Activated CD4-positive, alpha-beta T cell treated with anti-CD3 and anti-CD28 coated beads, Interleukin-2, amount 50 U/mL, for 1 hour (primary cell): Measurements from ENCODE around the gene SEPHS2.
A peak's percentile ranks its signal among the peaks of the same experiment; 100 is the strongest.
"Not testable (repeated sequence)": the region's sequence is repeated elsewhere in the genome, so short reads cannot be mapped to it uniquely, and the experiment has no call there.

Experiments used
- DNase-seq: peaks from one replicate; pipeline ENCODE4 v3.0.0-alpha.2; 2020

The SEPHS2 gene

GRCh38 chr16:30397056-30397455 lies 48.6 kb downstream of the SEPHS2 start:
- DNase-seq = no peak

GRCh38 chr16:30396627-30397026 lies 49.0 kb downstream of the SEPHS2 start:
- not testable (repeated sequence) for DNase-seq

GRCh38 chr16:30395992-30396585 lies 49.6 kb downstream of the SEPHS2 start:
- no peak for DNase-seq

- DNase-seq = peak; percentile 37
Observed at GRCh38 chr16:30395155-30395991, 50.3 kb downstream of the SEPHS2 start, which contains the start of gene ZNF48. Gene ZNF48 (plus strand): TSS chr16:30395420. CDS start chr16:30395795, 375 bp downstream.

- no peak for DNase-seq
Observed at GRCh38 chr16:30394592-30395154, 51.0 kb downstream of the SEPHS2 start.
